HEK293T (cell line): Measurements from ENCODE around the gene WDR46.

Experiments
- CTCF ChIA-PET: fragments of 350-600 bp; formaldehyde crosslinking; extraction: SDS; loops from one replicate; lab custom pipeline; 2021; ENCODE audit warnings: antibody characterized with exemption, inconsistent platforms; lab: Yijun Ruan, JAX
- POLR2A ChIA-PET: fragments of 350-600 bp; formaldehyde crosslinking; extraction: SDS; loops from one replicate; lab custom pipeline; 2020; ENCODE audit warnings: antibody characterized with exemption, inconsistent platforms; lab: Yijun Ruan, JAX
- DNase-seq: peaks from one replicate; pipeline ENCODE4 v3.0.0; 2012; ENCODE audit warnings: mixed read lengths; ENCODE audit errors: extremely low spot score
- ARNT ChIP-seq: fragments of 450-650 bp; IDR thresholded peaks from 2 replicates; pipeline ENCODE4 v1.6.1; 2017; ENCODE audit warnings: mild to moderate bottlenecking
- BHLHE40 ChIP-seq: fragments of 450-650 bp; IDR thresholded peaks from 2 replicates; pipeline ENCODE4 v1.6.1; 2016; ENCODE audit warnings: mild to moderate bottlenecking, moderate library complexity, borderline replicate concordance
- CTBP1 ChIP-seq: fragments of 450-650 bp; IDR thresholded peaks from 2 replicates; pipeline ENCODE4 v1.6.1; 2016; ENCODE audit warnings: borderline replicate concordance
- ELF4 ChIP-seq: fragments of 450-650 bp; IDR thresholded peaks from 2 replicates; pipeline ENCODE4 v1.6.1; 2017; ENCODE audit warnings: antibody characterized with exemption
- FOXA1 ChIP-seq: fragments of 450-650 bp; IDR thresholded peaks from 2 replicates; pipeline ENCODE4 v1.6.1; 2016; ENCODE audit warnings: mild to moderate bottlenecking
- FOXK2 ChIP-seq: fragments of 450-650 bp; IDR thresholded peaks from 2 replicates; pipeline ENCODE4 v1.6.1; 2016; ENCODE audit warnings: mild to moderate bottlenecking
- FOXM1 ChIP-seq: fragments of 450-650 bp; IDR thresholded peaks from 2 replicates; pipeline ENCODE4 v1.6.1; 2017; ENCODE audit warnings: mild to moderate bottlenecking, borderline replicate concordance
- HDGF ChIP-seq: fragments of 450-650 bp; IDR thresholded peaks from 2 replicates; pipeline ENCODE4 v1.6.1; 2017; ENCODE audit warnings: antibody characterized with exemption, borderline replicate concordance
- L3MBTL2 ChIP-seq: fragments of 450-650 bp; conservative IDR thresholded peaks from 2 replicates; pipeline ENCODE4 v1.6.1; 2016; ENCODE audit warnings: mild to moderate bottlenecking
- LEF1 ChIP-seq: fragments of 450-650 bp; IDR thresholded peaks from 2 replicates; pipeline ENCODE4 v1.6.1; 2017; ENCODE audit warnings: mild to moderate bottlenecking, borderline replicate concordance
- NFRKB ChIP-seq: fragments of 450-650 bp; IDR thresholded peaks from 2 replicates; pipeline ENCODE4 v1.6.1; 2016; ENCODE audit warnings: mild to moderate bottlenecking, moderate library complexity
- SP1 ChIP-seq: fragments of 450-650 bp; IDR thresholded peaks from 2 replicates; pipeline ENCODE4 v1.6.1; 2017
- SUZ12 ChIP-seq: fragments of 450-650 bp; IDR thresholded peaks from 2 replicates; pipeline ENCODE4 v1.6.1; 2016; ENCODE audit warnings: mild to moderate bottlenecking
- TARDBP ChIP-seq: fragments of 450-650 bp; IDR thresholded peaks from 2 replicates; pipeline ENCODE4 v1.6.1; 2016
- ZNF384 ChIP-seq: fragments of 450-650 bp; IDR thresholded peaks from 2 replicates; pipeline ENCODE4 v1.6.1; 2016
- TF ChIP-seq, protein P1 (sequence below): fragments of 450-650 bp; IDR thresholded peaks from 2 replicates; pipeline ENCODE4 v1.6.1; 2016

The WDR46 gene

DNA sequence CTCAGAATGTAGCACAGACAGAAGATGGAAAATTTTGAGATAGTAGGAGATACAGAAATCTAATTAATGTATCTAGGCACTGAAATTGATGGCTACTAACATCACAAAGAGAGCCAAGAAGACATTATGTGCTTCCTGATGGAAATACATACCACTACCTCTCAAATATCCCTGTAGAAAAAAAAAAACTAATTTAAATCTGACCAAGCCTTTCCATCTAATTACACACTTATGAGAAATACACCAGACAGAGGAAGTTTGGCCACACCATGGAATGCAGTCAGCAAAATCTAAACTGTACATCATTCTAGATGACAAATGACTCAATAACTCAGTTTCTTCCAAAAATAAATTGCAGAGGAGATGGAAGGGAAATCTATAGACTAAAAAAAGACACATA is 36.3 kb downstream of the WDR46 start:
- DNase-seq = no peak
- TF ChIP-seq FOXM1 (no peak), SP1 (no peak), TARDBP (no peak), SUZ12 (no peak), L3MBTL2 (no peak), LEF1 (no peak), ZNF384 (no peak), FOXA1 (no peak), ARNT (no peak), FOXK2 (no peak), HDGF (no peak), CTBP1 (no peak), ELF4 (no peak)
- TF ChIP-seq, protein P1, sequence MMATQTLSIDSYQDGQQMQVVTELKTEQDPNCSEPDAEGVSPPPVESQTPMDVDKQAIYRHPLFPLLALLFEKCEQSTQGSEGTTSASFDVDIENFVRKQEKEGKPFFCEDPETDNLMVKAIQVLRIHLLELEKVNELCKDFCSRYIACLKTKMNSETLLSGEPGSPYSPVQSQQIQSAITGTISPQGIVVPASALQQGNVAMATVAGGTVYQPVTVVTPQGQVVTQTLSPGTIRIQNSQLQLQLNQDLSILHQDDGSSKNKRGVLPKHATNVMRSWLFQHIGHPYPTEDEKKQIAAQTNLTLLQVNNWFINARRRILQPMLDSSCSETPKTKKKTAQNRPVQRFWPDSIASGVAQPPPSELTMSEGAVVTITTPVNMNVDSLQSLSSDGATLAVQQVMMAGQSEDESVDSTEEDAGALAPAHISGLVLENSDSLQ = no peak
- POLR2A ChIA-PET = interaction anchor here (6.9 kb wide), 1 partner anchor 18 kb away, joined by 54 read pairs; the partner anchor contains the start of genes RPS18 and VPS52
- CTCF ChIA-PET = no interaction called here

DNA sequence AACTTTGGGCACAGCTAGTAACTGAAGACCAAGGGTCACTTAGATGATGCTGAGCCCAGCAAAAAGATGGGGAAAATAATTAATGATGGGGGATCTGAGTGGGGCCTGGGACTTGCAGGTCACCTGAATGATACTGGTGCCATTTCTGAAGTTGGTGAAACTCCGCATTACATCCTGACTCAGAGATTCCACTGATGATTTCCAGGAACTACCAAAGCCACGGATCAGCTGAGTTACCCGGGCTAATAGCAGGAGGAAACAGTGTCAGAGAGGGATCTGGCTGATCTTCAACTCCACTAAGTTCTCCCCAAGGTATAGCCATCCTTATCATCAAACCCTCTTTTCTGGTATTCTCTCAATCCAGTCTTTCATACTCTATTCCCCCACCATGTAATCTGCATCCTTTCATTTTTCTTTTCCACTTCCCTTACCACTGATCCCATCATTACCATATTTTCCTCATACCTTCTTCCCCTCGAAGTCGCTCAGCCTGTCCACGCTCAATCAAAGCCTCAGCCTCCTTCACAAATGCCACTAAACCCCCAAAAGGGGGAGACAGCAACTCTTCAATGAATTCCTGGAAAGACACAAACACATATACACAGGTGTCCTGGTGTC is 37.5 kb downstream of the WDR46 start:
- ChIA-PET POLR2A (interaction anchor here (3.9 to 7.2 kb wide), 4 partner anchors 19 to 280 kb away, joined by 25 to 64 read pairs (median 40); partner anchors contain the start of genes HSD17B8, RING1, RPS18 and VPS52), CTCF (interaction anchor here (0.6 kb wide), 1 partner anchor 124 kb away, joined by 4 read pairs; no protein-coding TSS in a partner anchor)
- TF ChIP-seq LEF1 (no peak), SUZ12 (no peak), ARNT (no peak), FOXA1 (no peak), SP1 (no peak), BHLHE40 (no peak), L3MBTL2 (no peak), HDGF (no peak), FOXK2 (no peak), ZNF384 (no peak), FOXM1 (no peak), TARDBP (no peak), CTBP1 (no peak), NFRKB (no peak), ELF4 (no peak)
- TF ChIP-seq, protein P1 = no peak
- no peak for DNase-seq

DNA sequence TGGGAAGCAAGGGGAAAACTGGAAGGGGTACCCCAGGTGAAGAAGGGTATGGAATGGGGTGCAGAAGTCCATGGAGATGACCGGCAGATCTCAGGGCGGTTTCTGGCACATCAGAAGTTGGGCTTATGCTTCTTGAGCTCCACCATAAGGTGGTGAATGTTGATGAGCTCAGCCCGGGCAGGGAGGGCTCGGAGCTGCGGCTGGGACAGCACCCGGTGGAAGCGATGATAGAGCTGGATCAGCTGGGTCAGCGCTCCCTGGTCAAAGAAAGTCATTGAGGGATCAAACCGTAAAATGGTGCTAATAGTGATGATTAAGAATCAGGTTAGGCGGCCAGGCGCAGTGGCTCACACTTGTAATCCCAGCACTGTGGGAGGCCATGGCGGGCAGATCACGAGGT is 38.3 kb downstream of the WDR46 start:
- POLR2A ChIA-PET = interaction anchor here (1.0 to 7.2 kb wide), 8 partner anchors 13 to 279 kb away, joined by 3 to 64 read pairs (median 22); partner anchors contain the start of genes B3GALT4, HSD17B8, RGL2 and RING1
- CTCF ChIA-PET = interaction anchor here (1.5 kb wide), 1 partner anchor 26 kb away, joined by 3 read pairs; the partner anchor contains the start of gene B3GALT4
- TF ChIP-seq ELF4 = no peak
- no peak for TF ChIP-seq LEF1
- no peak for TF ChIP-seq TARDBP
- no peak for TF ChIP-seq L3MBTL2
- TF ChIP-seq FOXK2 = no peak
- no peak for TF ChIP-seq FOXM1
- TF ChIP-seq SUZ12 = no peak
- TF ChIP-seq CTBP1 = no peak
- no peak for TF ChIP-seq HDGF
- no peak for TF ChIP-seq BHLHE40
- no peak for TF ChIP-seq ZNF384
- no peak for DNase-seq

DNA sequence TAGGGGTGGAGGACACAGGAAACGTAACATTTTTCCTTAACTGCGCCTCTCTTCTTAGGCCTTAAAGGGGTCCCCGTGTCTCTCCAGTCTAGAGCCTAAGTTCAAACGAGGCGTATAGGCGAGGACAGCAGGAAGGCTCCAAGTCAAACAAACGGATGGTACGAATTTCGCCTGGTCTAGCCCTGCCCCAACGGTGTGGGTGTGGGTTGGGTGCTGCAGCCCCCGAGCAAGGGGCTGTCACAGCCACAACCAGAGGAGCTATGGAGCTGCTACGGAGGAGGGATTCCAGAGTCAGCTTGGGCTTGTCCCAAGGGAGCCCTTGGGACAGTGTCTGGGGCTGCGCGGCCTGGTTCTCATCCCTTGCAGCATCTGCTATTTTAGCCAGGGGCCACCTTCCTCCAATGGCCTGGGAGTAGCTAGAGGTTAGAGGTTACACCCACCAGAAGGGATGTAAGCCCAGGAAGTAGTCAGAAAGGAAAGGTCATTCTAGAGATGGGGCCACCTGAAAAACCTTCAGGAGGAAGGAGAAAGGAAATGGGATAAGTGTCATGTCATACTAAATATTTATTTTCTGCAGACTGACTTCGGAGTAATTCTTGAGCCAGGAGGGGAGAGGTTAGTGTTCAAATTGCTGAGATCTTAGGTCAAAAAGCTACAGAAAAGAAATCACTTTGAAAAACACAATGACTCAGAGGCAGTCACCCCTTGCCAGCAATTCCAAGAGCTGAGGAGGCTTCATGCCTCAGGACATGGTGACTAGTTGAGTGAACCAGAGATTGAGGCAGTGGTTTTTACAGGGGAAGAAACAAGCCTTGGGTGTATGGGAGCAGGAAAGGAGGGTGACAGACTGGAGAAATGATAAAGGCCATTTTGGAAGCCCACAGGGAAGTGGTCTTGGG is 39.1 kb downstream of the WDR46 start:
- TF ChIP-seq ARNT = no peak
- TF ChIP-seq BHLHE40 = no peak
- TF ChIP-seq LEF1 = no peak
- TF ChIP-seq FOXA1 = no peak
- no peak; the same call in 1 of the 2 replicates for TF ChIP-seq HDGF
- TF ChIP-seq ELF4 = no peak
- no peak for TF ChIP-seq NFRKB
- POLR2A ChIA-PET = interaction anchor here (0.8 to 7.2 kb wide), 21 partner anchors 10 to 278 kb away, joined by 3 to 64 read pairs (median 6); partner anchors contain the start of genes B3GALT4, HSD17B8, RGL2 and RING1
- no peak for DNase-seq
- CTCF ChIA-PET = interaction anchor here (1.5 to 2.7 kb wide), 2 partner anchors 27 to 125 kb away, joined by 3 to 19 read pairs; partner anchors contain the start of gene B3GALT4

DNA sequence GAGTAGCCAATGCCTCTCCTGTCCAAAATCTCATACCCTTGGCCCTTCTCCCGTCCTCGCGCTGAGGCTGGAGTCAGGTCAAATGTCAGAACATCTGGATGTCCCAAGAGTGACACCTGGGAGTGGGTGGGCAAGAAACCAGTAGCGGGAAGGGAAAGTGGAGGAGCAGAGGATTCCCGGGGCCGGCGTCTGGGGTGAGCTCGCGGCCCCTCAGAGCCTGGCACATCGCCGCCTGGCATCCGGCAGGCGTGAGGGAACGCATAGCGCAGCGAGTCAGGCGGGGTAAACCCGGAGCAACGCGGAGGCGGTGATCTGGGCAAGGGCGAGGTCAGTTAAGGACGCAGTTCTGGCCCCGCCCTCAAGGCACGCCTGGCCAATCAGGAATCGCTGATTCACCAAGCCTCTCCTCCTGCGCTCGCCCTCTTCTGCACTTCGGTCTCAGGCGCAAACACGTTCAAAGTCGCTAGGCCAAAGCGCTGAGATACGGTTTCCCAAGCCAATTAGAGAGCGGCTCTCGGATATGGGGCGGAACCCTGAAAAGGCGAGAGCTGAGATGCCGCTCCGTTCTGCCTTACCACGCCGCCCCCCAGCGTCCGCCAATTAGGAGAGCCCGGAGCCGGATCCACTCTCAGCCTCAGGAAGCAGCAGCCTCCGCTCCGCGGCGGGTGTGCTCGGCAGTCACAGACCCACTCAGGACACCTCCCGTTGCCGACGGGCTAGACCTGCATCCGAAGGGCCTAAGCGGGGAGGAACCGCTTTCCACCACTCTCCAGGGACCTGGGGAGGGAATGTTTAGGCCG is 39.9 kb downstream of the WDR46 start:
- ChIA-PET POLR2A (interaction anchor here (0.6 to 7.2 kb wide), 24 partner anchors 9 to 278 kb away, joined by 3 to 64 read pairs (median 5); partner anchors contain the start of genes B3GALT4, HSD17B8, RGL2 and RING1), CTCF (interaction anchor here (0.6 to 2.7 kb wide), 9 partner anchors 11 to 248 kb away, joined by 3 to 19 read pairs (median 5); partner anchors contain the start of gene B3GALT4)
- no peak for TF ChIP-seq ARNT
- no peak for TF ChIP-seq TARDBP
- no peak for TF ChIP-seq NFRKB
- TF ChIP-seq, protein P1 = peak; percentile 97
- TF ChIP-seq SP1 = no peak
- no peak for TF ChIP-seq LEF1
- peak; percentile 41; the same call in 1 of the 2 replicates for TF ChIP-seq L3MBTL2
- TF ChIP-seq FOXM1 = no peak
- no peak for TF ChIP-seq SUZ12
- TF ChIP-seq HDGF = peak; percentile 30; the same call in 1 of the 2 replicates
- no peak for TF ChIP-seq FOXA1
- DNase-seq = peak; percentile 91
